Activated CD4-positive, alpha-beta T cell treated with anti-CD3 and anti-CD28 coated beads, Interleukin-2, amount 50 U/mL, for 4 hours (primary cell): Measurements from ENCODE around the gene DPY19L1.
"Not testable (repeated sequence)": the region's sequence is repeated elsewhere in the genome, so short reads cannot be mapped to it uniquely, and the experiment has no call there.

ENCODE experiments used
- DNase-seq, 2 experiments: peaks; one replicate each; pipeline ENCODE4 v3.0.0-alpha.2; 2020

The DPY19L1 gene

DNA sequence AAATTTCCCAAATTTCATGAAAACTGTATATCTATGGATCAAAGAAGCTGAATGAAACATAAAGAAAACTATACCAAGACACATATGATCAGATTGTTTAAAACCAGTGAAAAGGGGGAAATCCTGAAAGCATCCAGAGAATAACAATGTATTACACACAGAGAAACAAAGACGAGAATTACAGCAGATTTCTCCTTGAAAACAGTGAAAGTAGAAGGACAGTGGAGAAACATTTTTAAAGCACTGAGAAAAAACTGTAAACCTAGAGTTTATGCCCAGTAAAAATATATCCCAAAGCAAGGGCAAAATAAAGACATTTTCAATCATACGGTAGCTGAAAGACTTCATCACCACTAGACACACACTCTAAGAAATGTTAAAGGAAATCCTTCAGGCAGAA is 121.0 kb downstream of the DPY19L1 start:
- no peak for DNase-seq

DNA sequence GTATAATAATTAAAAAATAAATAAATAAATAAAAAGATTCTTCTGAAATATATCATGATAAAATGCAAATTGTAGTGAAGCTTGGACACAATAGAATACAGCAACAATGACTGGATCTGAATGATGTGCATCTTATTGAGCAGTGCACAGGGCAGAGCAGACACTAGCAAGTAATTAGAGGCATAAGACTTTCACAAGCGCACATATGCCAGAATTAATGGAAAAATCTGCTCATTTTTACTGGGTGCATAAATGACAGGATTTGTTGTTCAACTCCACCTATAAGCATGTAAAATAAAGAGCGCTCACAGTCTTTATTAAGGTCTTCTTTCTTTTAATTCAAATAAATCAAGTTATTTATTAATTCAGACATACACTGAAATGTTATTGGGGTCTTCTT is 125.0 kb downstream of the DPY19L1 start:
- no peak for DNase-seq

DNA sequence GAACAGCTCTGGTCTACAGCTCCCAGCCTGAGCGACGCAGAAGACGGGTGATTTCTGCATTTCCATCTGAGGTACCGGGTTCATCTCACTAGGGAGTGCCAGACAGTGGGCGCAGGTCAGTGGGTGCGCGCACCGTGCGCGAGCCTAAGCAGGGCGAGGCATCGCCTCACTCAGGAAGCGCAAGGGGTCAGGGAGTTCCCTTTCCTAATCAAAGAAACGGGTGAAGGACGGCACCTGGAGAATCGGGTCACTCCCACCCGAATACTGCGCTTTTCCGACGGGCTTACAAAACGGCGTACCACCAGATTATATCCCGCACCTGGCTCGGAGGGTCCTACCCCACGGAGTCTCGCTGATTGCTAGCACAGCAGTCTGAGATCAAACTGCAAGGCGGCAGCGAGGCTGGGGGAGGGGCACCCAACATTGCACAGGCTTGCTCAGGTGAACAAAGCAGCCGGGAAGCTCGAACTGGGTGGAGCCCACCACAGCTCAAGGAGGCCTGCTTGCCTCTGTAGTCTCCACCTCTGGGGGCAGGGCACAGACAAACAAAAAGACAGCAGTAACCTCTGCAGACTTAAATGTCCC is 130.9 kb downstream of the DPY19L1 start:
- not testable (repeated sequence) for DNase-seq

DNA sequence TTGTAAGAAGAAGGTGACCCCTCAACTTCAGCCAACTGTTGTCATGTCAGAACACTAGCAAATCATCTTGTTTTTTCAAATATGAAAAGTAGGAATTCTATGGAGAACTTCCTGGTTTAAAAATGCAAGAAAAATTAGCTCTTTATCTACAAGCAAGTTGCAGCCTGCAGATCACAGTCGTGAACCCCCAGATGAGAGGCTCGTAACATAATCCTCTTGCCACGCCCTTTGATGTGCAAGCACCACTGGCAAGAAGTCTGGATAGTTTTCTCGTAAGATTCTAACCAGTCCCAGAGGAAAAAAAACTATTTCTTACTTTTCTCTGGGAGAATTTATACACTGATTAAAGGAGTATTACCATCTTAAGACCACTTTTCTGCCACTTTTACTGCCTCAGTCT is 132.3 kb downstream of the DPY19L1 start:
- no peak for DNase-seq

DNA sequence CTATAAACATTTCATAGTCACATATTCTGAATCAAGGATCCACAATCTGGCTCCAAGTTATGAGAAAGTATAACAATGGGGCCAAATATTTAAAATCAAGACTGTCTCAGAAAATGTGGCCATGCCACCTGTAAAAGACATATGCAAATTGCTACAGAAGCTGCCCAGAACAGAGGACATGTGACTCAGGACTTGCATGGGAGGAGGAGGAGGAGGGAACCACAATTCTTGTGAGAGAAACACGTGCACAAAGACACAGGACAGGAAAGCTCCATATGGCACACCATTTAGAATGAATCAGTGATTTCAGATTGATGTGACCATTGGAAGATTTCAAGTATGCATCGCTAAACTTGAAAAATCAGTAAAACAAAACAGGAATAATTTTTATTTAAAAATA is 133.4 kb downstream of the DPY19L1 start:
- not testable (repeated sequence) for DNase-seq

DNA sequence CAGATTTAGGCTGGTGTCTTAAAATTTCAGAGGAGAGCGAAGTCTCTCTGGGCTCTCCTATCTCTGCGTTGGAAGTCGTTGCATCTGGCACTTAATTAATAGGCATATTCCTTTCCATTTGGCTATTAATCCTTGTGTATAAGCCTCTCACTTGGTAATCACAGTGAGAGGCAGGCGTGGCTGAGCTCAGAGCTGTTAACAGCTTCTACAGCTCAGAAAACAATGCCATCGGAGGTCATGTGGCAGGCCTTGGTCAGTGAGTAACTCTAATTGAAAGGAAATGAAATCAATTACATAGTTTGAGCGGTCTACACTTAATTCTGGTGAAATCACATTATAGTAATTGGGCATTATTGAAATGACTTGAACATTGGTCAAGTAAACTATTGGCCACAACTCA is 135.1 kb downstream of the DPY19L1 start:
- no peak for DNase-seq

DNA sequence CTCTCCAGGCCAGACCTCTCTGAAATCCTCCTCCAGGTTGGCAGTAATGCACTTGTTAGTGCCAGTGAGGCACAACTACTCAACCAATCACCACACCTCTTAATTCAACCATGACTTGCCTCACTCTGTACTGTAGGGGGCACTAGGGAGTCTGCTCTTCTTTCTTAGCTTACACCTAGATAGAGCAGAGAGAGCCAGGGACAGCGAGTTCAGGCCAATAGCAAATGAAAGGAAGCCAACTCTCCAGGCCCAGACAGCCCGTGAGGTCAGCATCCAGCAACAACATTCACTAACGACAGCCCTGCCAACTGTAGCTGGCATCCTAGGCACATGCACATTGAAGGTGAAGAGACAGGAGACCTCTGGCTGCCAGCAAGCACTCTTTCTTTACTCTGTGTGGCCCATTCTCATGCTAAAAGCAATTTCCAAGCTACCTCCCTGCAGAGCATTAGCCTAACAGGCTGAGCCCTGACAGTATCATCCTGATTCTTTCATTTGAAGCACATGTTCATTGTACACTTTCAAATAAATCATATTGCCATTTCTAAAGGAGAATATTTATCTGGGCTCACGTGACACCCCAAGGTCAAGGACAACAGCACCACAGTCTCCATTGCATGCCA is 136.3 kb downstream of the DPY19L1 start:
- no peak for DNase-seq

DNA sequence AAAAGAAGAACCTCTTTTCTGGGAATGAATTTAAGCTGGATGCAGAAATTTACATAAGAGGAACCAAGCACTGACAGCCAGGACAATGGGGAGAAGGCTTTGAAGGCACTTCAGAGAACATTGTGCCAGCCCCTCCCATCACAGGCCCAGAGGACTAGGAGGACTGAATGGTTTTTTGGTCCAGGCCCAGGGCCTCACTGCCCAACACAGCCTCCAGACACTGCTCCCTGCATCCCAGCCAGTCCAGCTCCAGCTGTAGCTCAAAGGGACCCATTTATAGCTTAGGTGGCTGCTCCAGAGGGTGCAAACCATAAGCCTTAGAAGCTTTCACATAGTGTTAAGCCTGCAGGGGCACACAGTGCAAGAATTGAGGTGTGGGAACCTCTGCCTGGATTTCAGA is 142.1 kb downstream of the DPY19L1 start:
- DNase-seq, result no peak

DNA sequence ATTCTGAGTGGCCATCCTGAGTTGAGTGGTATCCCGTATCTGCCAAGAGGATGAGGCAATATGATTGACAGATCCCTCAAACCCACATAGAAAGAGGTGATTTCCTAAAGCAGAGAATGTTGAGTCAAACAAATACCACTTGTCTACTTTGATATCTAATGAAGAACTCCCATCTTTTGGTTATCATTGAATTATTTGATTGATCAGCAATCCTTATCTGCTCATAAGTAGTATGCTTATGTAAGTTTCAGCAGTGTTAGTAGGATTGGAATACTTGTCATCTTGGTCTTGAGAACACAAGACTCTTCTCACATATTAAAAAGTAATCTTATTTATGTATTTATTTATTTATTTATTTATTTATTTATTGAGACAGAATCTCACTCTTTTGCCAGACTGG is 147.3 kb downstream of the DPY19L1 start:
- DNase-seq, result no peak

DNA sequence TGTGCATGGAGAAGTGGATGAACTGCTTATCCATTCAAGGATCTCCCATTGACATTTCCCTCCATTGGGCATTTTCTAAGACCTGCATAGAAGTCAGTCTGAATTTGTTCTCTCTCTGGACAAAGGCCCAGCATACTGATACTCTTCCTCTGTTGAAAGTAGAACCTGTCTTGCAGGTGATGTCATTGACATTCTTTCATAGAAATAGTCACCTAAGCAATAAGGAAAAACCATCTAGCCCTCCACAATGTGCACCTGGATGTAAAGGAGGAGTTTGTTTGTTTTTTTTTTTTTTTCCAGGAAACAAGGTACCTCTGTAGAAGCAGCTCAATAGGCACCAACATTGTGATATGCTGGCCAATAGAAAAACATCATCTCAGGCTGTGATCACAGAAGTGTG is 150.4 kb downstream of the DPY19L1 start:
- no peak for DNase-seq

DNA sequence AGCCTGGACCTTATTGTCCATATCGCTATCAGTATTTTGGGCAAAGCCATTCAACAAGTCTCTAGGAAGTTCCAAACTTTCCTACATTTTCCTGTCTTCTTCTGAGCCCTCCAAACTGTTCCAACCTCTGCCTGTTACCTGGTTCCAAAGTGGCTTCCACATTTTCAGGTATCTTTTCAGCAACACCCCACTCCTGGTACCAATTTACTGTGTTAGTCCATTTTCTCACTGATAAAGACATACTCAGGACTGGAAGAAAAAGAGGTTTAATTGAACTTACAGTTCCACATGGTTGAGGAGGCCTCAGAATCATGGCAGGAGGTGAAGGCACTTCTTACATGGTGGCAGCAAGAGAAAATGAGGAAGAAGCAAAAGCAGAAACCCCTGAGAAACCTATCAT is 153.4 kb downstream of the DPY19L1 start:
- DNase-seq, result not testable (repeated sequence)

DNA sequence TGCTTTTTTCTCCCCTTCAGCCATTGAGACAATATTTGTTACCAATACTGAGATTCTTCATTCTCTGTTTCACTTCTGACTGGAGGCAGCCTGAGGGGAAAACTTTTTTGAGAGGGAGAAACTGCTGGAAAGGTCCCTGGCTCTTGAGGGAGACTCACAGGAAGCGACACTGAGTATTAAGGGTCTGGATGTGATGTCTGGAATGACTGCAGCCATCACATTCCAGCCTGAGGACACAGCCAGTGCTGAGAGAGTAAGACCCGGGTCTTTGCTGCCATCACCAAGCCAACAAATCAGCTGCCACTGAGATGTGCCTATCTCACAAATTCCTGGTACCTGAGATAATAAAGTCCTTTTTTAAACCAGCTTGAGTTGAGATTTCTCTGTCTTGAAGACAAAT is 157.4 kb downstream of the DPY19L1 start:
- DNase-seq, result no peak

DNA sequence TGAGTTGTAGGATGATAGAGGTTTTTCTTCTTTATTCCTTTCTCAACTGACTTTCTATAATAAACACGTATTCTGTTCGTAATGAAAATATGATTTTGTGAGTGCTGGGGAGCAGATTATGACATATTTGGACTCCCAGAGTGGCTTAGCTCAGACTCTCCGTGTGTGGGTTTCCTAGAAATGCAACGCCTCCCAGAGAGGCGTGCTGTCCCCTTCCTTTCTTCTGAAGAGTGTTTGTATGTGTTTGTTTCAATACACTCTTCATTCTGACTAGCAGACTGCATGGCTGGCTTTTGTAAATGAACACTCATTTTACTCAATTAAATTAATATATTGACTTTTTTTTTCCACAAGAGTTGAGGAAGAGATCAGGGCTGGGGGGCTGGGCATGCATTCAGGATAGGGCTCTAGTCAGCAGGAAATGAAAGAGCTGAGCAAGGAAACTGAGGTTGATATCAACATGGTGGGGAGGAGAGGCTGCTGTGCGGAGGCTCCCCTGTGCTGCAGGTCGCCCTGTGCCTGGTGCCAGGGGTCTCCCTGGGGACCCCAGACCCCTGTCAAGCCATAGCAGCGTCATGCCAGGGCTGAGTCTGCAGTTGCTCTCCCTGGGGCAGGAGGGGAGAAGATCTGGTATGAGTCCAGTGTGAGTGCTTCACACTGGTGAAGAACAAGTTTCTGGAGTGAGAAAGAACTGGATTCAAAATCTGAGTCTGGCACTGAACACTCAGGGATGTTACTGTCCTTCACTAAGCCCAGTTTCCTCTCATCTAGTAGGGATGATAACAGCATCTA is 158.1 kb downstream of the DPY19L1 start:
- not testable (repeated sequence) for DNase-seq
